ENCODE results near the gene ACTR2.

DNA sequence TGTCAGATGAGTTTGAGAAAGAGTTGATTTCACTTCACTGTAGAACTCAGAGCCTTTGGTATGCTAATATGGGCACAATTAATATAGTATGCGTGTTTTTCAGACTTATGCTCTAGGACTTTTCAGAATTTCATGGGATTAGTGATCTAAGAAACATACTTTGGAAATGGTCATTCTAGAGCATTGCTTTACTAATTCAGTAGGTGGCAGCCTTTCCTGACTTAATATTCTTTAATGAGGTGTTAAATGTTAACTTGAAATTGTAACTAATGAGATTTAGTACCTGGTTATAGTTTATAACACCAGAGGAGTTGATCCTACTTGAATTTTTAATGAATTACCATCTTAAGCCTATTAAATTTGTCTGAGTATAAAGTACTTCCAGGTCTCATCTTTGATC is 28.4 kb downstream of the ACTR2 start:
- no peak for TF ChIP-seq POLR2A (IDR thresholded peaks at IDR 0.05; ENCODE audit: low read depth)
- peak in 1 of 3 experiments; percentile 16 for TF ChIP-seq CTCF (IDR thresholded peaks at IDR 0.05)
- TF ChIP-seq EP300 (IDR thresholded peaks at IDR 0.05) = no peak
